Inflammatory macrophage treated with lipopolysaccharide for 1 hour (primary cell): ENCODE results near the gene PRRC2A.

Experiments used
- DNase-seq, 2 donors: peaks; one replicate each; pipeline ENCODE4 v3.0.0-alpha.2; 2020 to 2022

PRRC2A gene

GRCh38 chr6:31669676-31670075 is 49.2 kb downstream of the PRRC2A start, which contains the start of gene LY6G5B:
LY6G5B (plus strand) TSS chr6:31669976; CDS start chr6:31670951, 975 bp downstream.
- DNase-seq = no peak

GRCh38 chr6:31676322-31676903 is 55.9 kb downstream of the PRRC2A start:
- no peak for DNase-seq

GRCh38 chr6:31676904-31677303 is 56.4 kb downstream of the PRRC2A start:
- DNase-seq = no peak

GRCh38 chr6:31677955-31678354 is 57.4 kb downstream of the PRRC2A start:
- DNase-seq = no peak

GRCh38 chr6:31680226-31681134 is 60.0 kb downstream of the PRRC2A start, which contains the start of gene LY6G5C:
LY6G5C (minus strand) TSS chr6:31681067; CDS start chr6:31680373, 694 bp downstream.
- DNase-seq = peak; percentile 50 to 73

- DNase-seq = peak in 1 of 2 donors; percentile 54
Observed at GRCh38 chr6:31681135-31681671, 60.7 kb downstream of the PRRC2A start.

- no peak for DNase-seq
Observed at GRCh38 chr6:31683591-31683990, 63.1 kb downstream of the PRRC2A start.

GRCh38 chr6:31686483-31686882 is 66.0 kb downstream of the PRRC2A start:
- no peak for DNase-seq

GRCh38 chr6:31687321-31687720 is 66.8 kb downstream of the PRRC2A start:
- DNase-seq = no peak
